ENCODE data around the gene MTHFSD.

- no peak for TF ChIP-seq CTCF (IDR thresholded peaks at IDR 0.05)
- no peak for TF ChIP-seq POLR2AphosphoS5 (IDR thresholded peaks at IDR 0.05)
- no peak for TF ChIP-seq POLR2A (IDR thresholded peaks at IDR 0.05)
- no peak for TF ChIP-seq EP300 (IDR thresholded peaks at IDR 0.05)
Observed at GRCh38 chr16:86574646-86575045, 19.6 kb upstream of the MTHFSD start.
